GM18498 (cell line): ENCODE measurements around the gene S100Z.
"Not testable (repeated sequence)": the region's sequence is repeated elsewhere in the genome, so short reads cannot be mapped to it uniquely, and the experiment has no call there.

Experiments
- ATAC-seq: cut with Tn5 transposase; IDR thresholded peaks from one replicate; pipeline ENCODE4 v1.9.1; 2021; ENCODE audit warnings: mild to moderate bottlenecking, moderate library complexity; ENCODE audit not compliant: unreplicated experiment

S100Z gene

DNA sequence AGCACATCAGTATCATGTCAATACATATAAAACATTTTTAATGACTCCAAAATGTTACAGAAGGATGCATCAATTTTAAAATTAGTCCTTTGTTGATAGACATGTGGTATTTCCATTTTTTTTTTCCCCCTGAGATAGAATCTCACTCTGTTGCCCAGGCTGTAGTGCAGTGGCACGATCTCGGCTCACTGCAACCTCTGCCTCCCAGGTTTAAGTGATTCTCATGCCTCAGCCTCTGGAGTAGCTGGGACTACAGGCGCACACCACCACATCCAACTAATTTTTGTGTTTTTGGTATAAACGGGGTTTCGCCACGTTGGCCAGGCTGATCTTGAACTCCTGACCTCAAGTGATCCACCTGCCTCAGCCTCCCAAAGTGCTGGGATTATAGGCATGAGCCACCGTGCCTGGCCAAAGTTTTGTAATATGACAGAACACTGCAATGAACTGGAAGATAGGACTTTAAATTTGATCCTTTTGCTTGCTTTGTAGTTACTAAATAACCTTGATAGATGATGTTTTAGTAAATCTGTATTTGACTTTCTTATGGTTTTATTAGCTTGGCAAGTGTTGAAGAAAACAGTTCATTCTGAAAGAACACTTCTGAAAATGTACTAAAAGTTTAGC is 27.6 kb upstream of the S100Z start:
- ATAC-seq = not testable (repeated sequence)

GRCh38 chr5:76826416-76826815 is 23.4 kb upstream of the S100Z start:
- not testable (repeated sequence) for ATAC-seq

DNA sequence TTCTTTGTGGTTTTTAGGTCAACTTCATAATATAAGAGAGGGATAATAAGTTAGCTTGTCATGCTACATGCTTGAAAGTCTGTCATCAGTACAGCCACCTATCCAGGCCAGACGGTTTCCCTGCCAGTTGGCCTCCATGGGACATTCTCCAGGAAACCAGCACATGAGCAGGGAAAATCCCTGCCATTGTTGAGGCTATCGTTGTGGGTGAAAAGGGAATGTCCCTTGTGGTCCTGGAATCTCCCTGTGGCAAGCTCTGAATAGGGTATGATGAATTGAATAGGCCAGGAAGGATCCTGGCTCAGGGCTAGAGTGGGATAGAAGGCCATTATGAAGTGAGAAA is 18.7 kb upstream of the S100Z start:
- no peak for ATAC-seq

GRCh38 chr5:76836181-76836580 is 13.6 kb upstream of the S100Z start:
- no peak for ATAC-seq

- no peak for ATAC-seq
Measured at GRCh38 chr5:76836585-76836984, 13.2 kb upstream of the S100Z start.

DNA sequence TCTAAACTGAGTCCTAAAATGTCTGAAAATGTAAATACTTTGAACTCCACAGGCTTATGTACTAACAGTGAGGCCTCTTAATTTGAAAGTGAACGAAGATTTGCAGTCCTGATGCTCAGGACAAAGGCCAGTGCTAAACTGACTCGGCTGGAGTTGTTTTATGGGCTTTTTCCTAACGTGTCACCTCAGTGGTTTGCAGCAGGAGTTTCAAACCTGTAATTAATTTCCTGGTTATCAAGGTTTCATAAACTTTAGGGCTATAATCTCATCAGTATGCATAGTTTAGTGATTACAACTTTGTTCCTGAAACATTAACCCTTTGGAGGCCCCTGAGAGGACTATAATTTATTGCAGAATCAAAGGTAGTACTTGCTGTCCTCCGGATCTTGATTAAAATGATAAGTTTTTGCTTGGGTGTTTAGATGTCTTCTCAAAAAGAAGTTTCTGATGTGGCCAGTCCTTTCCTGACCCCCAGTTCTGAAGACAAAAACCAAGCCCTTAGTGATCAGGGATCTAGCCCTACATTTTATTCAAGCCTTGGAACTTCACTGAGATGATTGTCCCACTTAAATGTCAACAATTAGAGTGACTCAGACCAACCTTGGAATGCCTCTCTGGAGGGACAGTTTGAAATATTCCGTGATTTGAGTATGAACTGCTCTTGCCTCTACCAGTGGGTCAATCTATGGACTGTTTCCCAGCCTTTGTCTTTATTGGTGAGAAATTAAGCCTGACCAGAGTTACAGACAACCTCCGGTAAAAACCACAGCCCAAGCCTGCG is 11.1 kb upstream of the S100Z start:
- ATAC-seq = no peak

GRCh38 chr5:76841361-76841760 is 8.5 kb upstream of the S100Z start:
- ATAC-seq = no peak

GRCh38 chr5:76845890-76846289 is 3.9 kb upstream of the S100Z start:
- no peak for ATAC-seq

DNA sequence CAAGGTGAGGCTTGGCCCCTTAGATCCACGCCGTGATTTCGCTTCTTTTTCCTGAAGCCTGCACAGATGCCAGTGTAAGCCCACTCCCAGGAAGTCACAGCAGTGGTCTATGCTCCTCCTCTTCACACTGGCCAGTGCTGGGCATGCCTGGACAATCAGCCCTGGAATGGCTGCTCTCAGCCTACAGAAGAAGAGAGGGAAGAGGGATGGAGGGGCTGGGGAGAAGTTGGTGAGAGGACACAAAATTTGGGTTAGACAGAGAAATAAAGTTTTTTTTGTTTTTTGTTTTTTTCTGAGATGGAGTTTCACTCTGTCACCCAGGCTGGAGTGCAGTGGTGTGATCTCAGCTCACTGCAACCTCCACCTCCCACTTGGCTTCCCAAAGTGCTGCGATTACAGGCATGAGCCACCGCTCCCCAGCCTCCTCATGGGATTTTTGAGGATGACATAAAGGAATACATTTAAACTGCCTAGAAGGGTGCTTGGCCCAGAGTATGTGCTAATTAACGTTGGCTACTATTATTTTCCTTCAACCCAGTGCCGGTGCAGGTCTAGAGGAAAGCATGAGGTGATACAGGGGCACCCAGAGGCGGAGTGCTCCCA is 830 bp downstream of the S100Z start:
- no peak for ATAC-seq

GRCh38 chr5:76851728-76852369 is 2.0 kb downstream of the S100Z start:
- ATAC-seq = no peak

- ATAC-seq = no peak
Measured at GRCh38 chr5:76852772-76853171, 3.0 kb downstream of the S100Z start.

DNA sequence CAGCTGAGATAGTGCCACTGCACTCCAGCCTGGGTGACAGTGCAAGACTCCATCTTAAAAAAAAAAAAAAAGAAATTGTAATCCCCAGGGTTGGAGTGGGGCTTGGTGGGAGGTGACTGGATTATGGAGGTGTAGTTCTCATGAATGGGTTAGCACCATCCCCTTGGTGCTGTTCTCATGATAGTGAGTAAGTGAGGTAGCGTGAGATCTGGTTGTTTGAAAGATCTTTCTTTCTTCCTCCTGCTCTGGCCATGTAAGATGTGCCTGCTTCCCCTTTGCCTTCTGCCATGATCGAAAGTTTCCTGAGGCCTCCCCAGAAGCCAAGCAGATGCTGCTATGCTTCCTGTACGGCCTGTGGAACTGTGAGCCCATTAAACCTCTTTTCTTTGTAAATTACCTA is 3.9 kb downstream of the S100Z start:
- not testable (repeated sequence) for ATAC-seq

GRCh38 chr5:76854644-76855043 is 4.8 kb downstream of the S100Z start:
- no peak for ATAC-seq

- ATAC-seq = not testable (repeated sequence)
Measured at GRCh38 chr5:76855501-76855900, 5.7 kb downstream of the S100Z start.

DNA sequence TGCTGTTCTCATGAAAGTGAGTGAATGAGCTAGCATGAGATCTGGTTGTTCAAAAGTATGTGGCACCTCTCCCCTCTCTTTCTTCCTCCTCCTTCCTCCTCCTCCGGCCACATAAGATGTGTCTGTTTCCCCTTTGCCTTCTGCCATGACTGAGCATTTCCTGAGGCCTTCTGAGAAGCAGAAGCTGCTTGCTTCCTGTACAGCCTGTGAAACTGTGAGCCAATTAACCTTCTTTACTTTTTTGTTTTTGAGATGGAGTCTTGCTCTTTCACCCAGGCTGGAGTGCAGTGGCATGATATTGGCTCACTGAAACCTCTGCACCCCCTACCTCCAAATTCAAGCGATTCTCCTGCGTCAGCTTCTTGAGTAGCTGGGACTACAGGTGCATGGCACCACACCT is 6.1 kb downstream of the S100Z start:
- peak; percentile 54 for ATAC-seq

GRCh38 chr5:76856800-76857199 is 7.0 kb downstream of the S100Z start:
- ATAC-seq = not testable (repeated sequence)

- no peak for ATAC-seq
Measured at GRCh38 chr5:76859591-76860247, 9.9 kb downstream of the S100Z start.

GRCh38 chr5:76861612-76862011 is 11.8 kb downstream of the S100Z start:
- no peak for ATAC-seq

- ATAC-seq = no peak
Measured at GRCh38 chr5:76863001-76863400, 13.2 kb downstream of the S100Z start.

DNA sequence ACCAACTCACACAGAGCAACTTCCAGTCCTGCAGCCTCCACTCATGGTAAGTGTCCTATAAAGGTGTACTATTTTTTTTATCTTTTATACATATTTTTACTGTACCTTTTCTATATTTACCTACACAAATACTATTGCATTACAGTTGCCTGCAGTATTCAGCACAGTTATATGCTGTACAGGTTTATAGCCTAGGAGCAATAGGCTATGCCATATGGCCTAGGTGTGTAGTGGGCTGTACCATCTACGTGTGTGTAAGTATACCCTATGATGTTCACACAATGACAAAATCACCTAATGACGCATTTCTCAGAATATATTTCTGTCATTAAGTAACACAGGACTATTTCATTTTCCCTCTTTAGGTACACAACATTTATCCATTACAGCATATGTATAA is 16.7 kb downstream of the S100Z start:
- no peak for ATAC-seq

- ATAC-seq = no peak
Measured at GRCh38 chr5:76867038-76867437, 17.2 kb downstream of the S100Z start.
